H1 (cell line): ENCODE measurements around the gene AGBL4. TPM values are rescaled to one million over a fixed set of nuclear protein-coding genes. Genes with fewer than 3 reads are reported as not detected.

Source experiments
- CTCF ChIA-PET: fragments of 300-600 bp; sonication (Branson Sonifier 250); formaldehyde crosslinking; loops from one replicate; lab custom pipeline; 2021; ENCODE audit not compliant: partially characterized antibody; lab: Charles Lee
- POLR2A ChIA-PET: fragments of 300-600 bp; sonication (Branson Sonifier 250); formaldehyde crosslinking; loops from one replicate; lab custom pipeline; 2021; ENCODE audit warnings: inconsistent platforms; ENCODE audit not compliant: partially characterized antibody; lab: Charles Lee
- DNase-seq, 2 experiments: peaks; one replicate each; pipeline versions ENCODE4 v3.0.0 to v3.0.0-alpha.2; 2010 to 2022; ENCODE audit warnings: low spot score in 2 of 2, low read depth in 1 of 2, mixed read lengths in 1 of 2
- FAIRE-seq: peaks from 2 replicates; lab custom pipeline; 2011; peaks lifted over from hg19 to GRCh38; lab: Jason Lieb, UNC
- H2AFZ ChIP-seq: 2 replicates; pipeline ENCODE4 v1.8.1; 2012; ENCODE audit warnings: low read length, inconsistent platforms
- H2AK5ac ChIP-seq: 2 replicates; pipeline ENCODE4 v1.6.1; 2013; ENCODE audit warnings: low read depth, low read length
- H2BK120ac ChIP-seq: replicated peaks from 2 replicates; pipeline ENCODE3; 2013; ENCODE audit warnings: low read depth, low read length, inconsistent platforms
- H2BK12ac ChIP-seq: 2 replicates; pipeline ENCODE4 v1.6.1; 2013; ENCODE audit warnings: low read depth, low read length
- H2BK15ac ChIP-seq: 2 replicates; pipeline ENCODE4 v1.6.1; 2013; ENCODE audit warnings: low read length
- H2BK20ac ChIP-seq: 2 replicates; pipeline ENCODE4 v1.6.1; 2013; ENCODE audit warnings: low read length
- H2BK5ac ChIP-seq: 2 replicates; pipeline ENCODE4 v1.6.1; 2013; ENCODE audit warnings: low read depth, low read length
- H3K14ac ChIP-seq: 2 replicates; pipeline ENCODE4 v1.6.1; 2013; ENCODE audit warnings: inconsistent platforms; ENCODE audit not compliant: insufficient read length
- H3K18ac ChIP-seq: 2 replicates; pipeline ENCODE4 v1.6.1; 2013; ENCODE audit warnings: low read length; ENCODE audit errors: extremely low read depth
- H3K23ac ChIP-seq: 2 replicates; pipeline ENCODE4 v1.6.1; 2013; ENCODE audit warnings: inconsistent platforms; ENCODE audit not compliant: insufficient read length
- H3K23me2 ChIP-seq: 2 replicates; pipeline ENCODE4 v1.6.1; 2013; ENCODE audit warnings: low read depth, low read length
- H3K27ac ChIP-seq: 2 replicates; pipeline ENCODE4 v1.6.1; 2011; ENCODE audit warnings: low read depth, low read length, inconsistent platforms
- H3K27me3 ChIP-seq, 4 experiments: replicated peaks in 1 of 4; 1 replicate in 1 of 4; 2 replicates in 3 of 4; pipeline versions ENCODE4 v1.6.1 to v1.8.1; 2011 to 2013; ENCODE audit warnings: low read length in 3 of 4, mild to moderate bottlenecking in 3 of 4, inconsistent platforms in 2 of 4, mixed read lengths in 2 of 4, moderate library complexity in 1 of 4; ENCODE audit not compliant: control insufficient read depth in 3 of 4, insufficient read depth in 3 of 4; ENCODE audit errors: extremely low read depth in 1 of 4
- H3K36me3 ChIP-seq, 4 experiments: 2 replicates each; pipeline versions ENCODE4 v1.6.1 to v1.8.1; 2011 to 2013; ENCODE audit warnings: mild to moderate bottlenecking in 4 of 4, low read length in 3 of 4, moderate library complexity in 2 of 4, control low read depth in 1 of 4, inconsistent platforms in 1 of 4; ENCODE audit not compliant: insufficient read depth in 4 of 4, control insufficient read depth in 2 of 4
- H3K4ac ChIP-seq: replicated peaks from 2 replicates; pipeline ENCODE3; 2013; ENCODE audit warnings: low read length, low read depth, mixed read lengths, inconsistent platforms; ENCODE audit not compliant: insufficient read length
- H3K4me1 ChIP-seq, 4 experiments: replicated peaks in 1 of 4; 1 replicate in 1 of 4; 2 replicates in 3 of 4; pipeline versions ENCODE4 v1.6.1 to v1.8.1; 2011 to 2013; ENCODE audit warnings: low read length in 3 of 4, inconsistent platforms in 2 of 4, mixed read lengths in 1 of 4; ENCODE audit not compliant: insufficient read depth in 4 of 4, control insufficient read depth in 3 of 4
- H3K4me2 ChIP-seq, 2 experiments: 2 replicates each; pipeline versions ENCODE4 v1.6.1 to v1.8.1; 2011 to 2013; ENCODE audit warnings: low read depth in 2 of 2, low read length in 2 of 2, control low read depth in 1 of 2, inconsistent platforms in 1 of 2, mild to moderate bottlenecking in 1 of 2; ENCODE audit not compliant: insufficient read depth in 1 of 2
- H3K4me3 ChIP-seq, 4 experiments: fragments of 200-600, 300-600 bp in 1 of 4; sonication (generic), shearing (Covaris generic), sonication (Bioruptor Twin) in 1 of 4; 2 replicates each; pipeline versions ENCODE4 v1.5.1 to v1.8.1; 2011 to 2016; ENCODE audit warnings: low read length in 4 of 4, low read depth in 3 of 4, control low read depth in 2 of 4, inconsistent platforms in 2 of 4, mild to moderate bottlenecking in 2 of 4, mixed read lengths in 1 of 4, moderate library complexity in 1 of 4; ENCODE audit not compliant: insufficient read depth in 2 of 4; ENCODE audit errors: extremely low read depth in 1 of 4
- H3K56ac ChIP-seq: replicated peaks from 2 replicates; pipeline ENCODE3; 2013; ENCODE audit warnings: low read depth, mild to moderate bottlenecking, mixed read lengths, low read length, inconsistent platforms; ENCODE audit not compliant: insufficient read length
- H3K79me1 ChIP-seq: 2 replicates; pipeline ENCODE4 v1.6.1; 2013; ENCODE audit warnings: low read depth, low read length, control low read depth
- H3K79me2 ChIP-seq, 2 experiments: 2 replicates each; pipeline versions ENCODE4 v1.6.1 to v1.8.1; 2012 to 2013; ENCODE audit warnings: low read length in 2 of 2, mild to moderate bottlenecking in 2 of 2, inconsistent platforms in 1 of 2; ENCODE audit not compliant: insufficient read depth in 2 of 2, control insufficient read depth in 1 of 2
- H3K9ac ChIP-seq, 4 experiments: replicated peaks in 1 of 4; 1 replicate in 1 of 4; 2 replicates in 3 of 4; pipeline versions ENCODE4 v1.6.1 to v1.8.1; 2011 to 2013; ENCODE audit warnings: low read depth in 3 of 4, low read length in 3 of 4, control low read depth in 2 of 4, mild to moderate bottlenecking in 2 of 4, moderate library complexity in 2 of 4, inconsistent platforms in 1 of 4; ENCODE audit errors: extremely low read depth in 1 of 4
- H3K9me3 ChIP-seq, 2 experiments: 2 replicates each; pipeline versions ENCODE4 v1.6.1 to v1.8.1; 2012 to 2013; ENCODE audit warnings: mild to moderate bottlenecking in 2 of 2, moderate library complexity in 2 of 2, control low read depth in 1 of 2, inconsistent platforms in 1 of 2, low read depth in 1 of 2, low read length in 1 of 2, mixed read lengths in 1 of 2; ENCODE audit not compliant: insufficient read depth in 2 of 2
- H4K20me1 ChIP-seq, 2 experiments: replicated peaks in 1 of 2; 2 replicates each; pipeline versions ENCODE3 to v1.8.1; 2011 to 2013; ENCODE audit warnings: inconsistent platforms in 2 of 2, low read length in 2 of 2, mild to moderate bottlenecking in 1 of 2; ENCODE audit not compliant: insufficient read depth in 2 of 2, control insufficient read depth in 1 of 2
- H4K5ac ChIP-seq: 2 replicates; pipeline ENCODE4 v1.6.1; 2013; ENCODE audit warnings: low read length, low read depth, mixed read lengths, inconsistent platforms; ENCODE audit not compliant: insufficient read length
- H4K8ac ChIP-seq: 2 replicates; pipeline ENCODE4 v1.8.0; 2013; ENCODE audit warnings: mild to moderate bottlenecking, moderate library complexity, low read length, inconsistent platforms; ENCODE audit not compliant: insufficient read depth; ENCODE audit errors: extremely low read depth
- H4K91ac ChIP-seq: replicated peaks from 2 replicates; pipeline ENCODE3; 2013; ENCODE audit warnings: low read length, mixed read lengths, inconsistent platforms; ENCODE audit not compliant: insufficient read length
- BACH1 ChIP-seq: IDR thresholded peaks from 2 replicates; pipeline ENCODE4 v1.6.1; 2012; ENCODE audit warnings: low read length, improper control_type of control experiment
- BCL11A ChIP-seq, 2 experiments: IDR thresholded peaks; one replicate each; pipeline ENCODE4 v1.6.1; 2011; ENCODE audit warnings: low read depth in 2 of 2, low read length in 2 of 2, mild to moderate bottlenecking in 2 of 2
- CBX8 ChIP-seq: fragments of 300-800, 300-1000 bp; sonication (generic); IDR thresholded peaks from 2 replicates; pipeline ENCODE4 v1.7.1; 2016; ENCODE audit warnings: low read depth, low read length, borderline replicate concordance
- CTBP2 ChIP-seq: IDR thresholded peaks from 2 replicates; pipeline ENCODE4 v1.7.0; 2011; ENCODE audit warnings: borderline replicate concordance, mild to moderate bottlenecking, moderate library complexity, mixed read lengths, low read length; ENCODE audit not compliant: insufficient read depth, insufficient read length
- EP300 ChIP-seq, 2 experiments: IDR thresholded peaks; 1 replicate in 1 of 2; 2 replicates in 1 of 2; pipeline ENCODE4 v1.6.1; 2011 to 2012; ENCODE audit warnings: low read depth in 2 of 2, low read length in 2 of 2, mild to moderate bottlenecking in 2 of 2, borderline replicate concordance in 1 of 2, inconsistent platforms in 1 of 2, moderate library complexity in 1 of 2
- EZH2 ChIP-seq: fragments of 200-600 bp; sonication (generic); IDR thresholded peaks from 2 replicates; pipeline ENCODE4 v1.7.1; 2012; ENCODE audit warnings: low read depth, mild to moderate bottlenecking, moderate library complexity, low read length, inconsistent platforms; ENCODE audit not compliant: severe bottlenecking
- SIRT6 ChIP-seq: IDR thresholded peaks from one replicate; pipeline ENCODE4 v1.7.1; 2012; ENCODE audit warnings: low read length, inconsistent platforms
- SP1 ChIP-seq: IDR thresholded peaks from 2 replicates; pipeline ENCODE4 v1.6.1; 2011; ENCODE audit warnings: low read depth, low read length
- SRF ChIP-seq: IDR thresholded peaks from 2 replicates; pipeline ENCODE4 v1.6.1; 2011; ENCODE audit warnings: mild to moderate bottlenecking, low read depth, low read length, moderate library complexity
- ZNF274 ChIP-seq: IDR thresholded peaks from 2 replicates; pipeline ENCODE4 v1.7.0; 2012; ENCODE audit warnings: low read length, borderline replicate concordance; ENCODE audit errors: extremely low read depth
- WGBS, 2 experiments: shearing (Covaris generic) in 1 of 2; methylation state at CpG; one replicate each; pipeline versions ENCODE4 v1.1.6 to v1.1.7; 2013 to 2015; ENCODE audit warnings: low lambda C conversion rate in 2 of 2, mixed read lengths in 2 of 2, inconsistent platforms in 1 of 2, low coverage in 1 of 2, missing lambda C conversion rate in 1 of 2; ENCODE audit not compliant: insufficient replicate concordance in 2 of 2, insufficient coverage in 1 of 2, insufficient read length in 1 of 2; ENCODE audit errors: extremely low coverage in 1 of 2, missing lambda C conversion rate in 1 of 2; 5-methylcytosine and 5-hydroxymethylcytosine counted together
- polyA plus RNA-seq, 7 experiments: library from polyadenylated mRNA; depleted of rRNA in 3 of 7; stranded (reverse) in 5 of 7; unstranded in 2 of 7; fragments of >200 nt in 5 of 7; fragments of 200-250 nt in 2 of 7; gene quantifications; 1 replicate in 5 of 7; 2 replicates in 1 of 7; 4 replicates in 1 of 7; pipeline versions ENCODE4 v1.2.1 to v1.2.3, GENCODE V29; 2011 to 2013; ENCODE audit warnings: missing spikeins in 2 of 7, mixed read lengths in 2 of 7
- total RNA-seq: library from RNA; stranded (reverse); fragmentation: NEBNext Ultra II Directional; extraction: Animal tissue kit (Norgen Biotek cat#: 25700); gene quantifications from 2 replicates; pipeline ENCODE4 v1.2.1, GENCODE V29; 2021
- TF ChIP-seq, protein P1 (sequence below): IDR thresholded peaks from 2 replicates; pipeline ENCODE4 v1.6.1; 2011; ENCODE audit warnings: low read length, improper control_type of control experiment
- TF ChIP-seq, protein P2 (sequence below): IDR thresholded peaks from 2 replicates; pipeline ENCODE4 v1.6.1; 2012; ENCODE audit warnings: inconsistent platforms

AGBL4 gene
- total and polyA plus RNA-seq, 2 of the 8 experiments (the other 6 are each of a cell fraction or from before 2014, with no cell fraction given), result 0.41 to 0.45 TPM

- Histone ChIP-seq H2BK20ac (no peak overlapping the region), H2BK15ac (no peak overlapping the region), H2BK12ac (no peak overlapping the region), H3K4me2 (no peak overlapping the region), H3K27ac (no peak overlapping the region), H3K56ac (no peak overlapping the region), H3K4ac (no peak overlapping the region), H4K5ac (no peak overlapping the region), H3K18ac (no peak overlapping the region), H3K9ac (no peak overlapping the region), H2BK120ac (no peak overlapping the region), H3K27me3 (no peaks in the 10 kb centered on the region), H3K79me1 (no peaks in the 10 kb centered on the region), H3K23me2 (no peaks in the 10 kb centered on the region), H3K23ac (no peak overlapping the region), H3K4me3 (no peak overlapping the region), H3K9me3 (no peaks in the 10 kb centered on the region), H3K14ac (no peak overlapping the region), H2BK5ac (no peak overlapping the region), H3K79me2 (no peaks in the 10 kb centered on the region), H2AFZ (no peak overlapping the region), H4K8ac (no peak overlapping the region), H4K20me1 (no peaks in the 10 kb centered on the region), H2AK5ac (no peak overlapping the region), H3K36me3 (no peaks in the 10 kb centered on the region), H3K4me1 (no peaks in the 10 kb centered on the region; a peak in 1 of 7 replicates), H4K91ac (no peak overlapping the region)
- 80% methylated on average over 1 of the region's 1 CpG; no CpG with 5 or more reads in 1 of the 2 experiments for WGBS, 2 experiments
- POLR2A ChIA-PET, result no interaction called here
- CTCF ChIA-PET, result interaction anchor here (0.9 to 2.2 kb wide), 7 partner anchors 16 to 414 kb away, joined by 3 to 5 read pairs (median 3); no protein-coding TSS in a partner anchor
- no peak for DNase-seq
- FAIRE-seq, result no peak
- TF ChIP-seq EZH2 (no peak), BACH1 (no peak), ZNF274 (no peak), SP1 (no peak), CBX8 (no peak), SRF (no peak), EP300 (IDR thresholded peaks at IDR 0.05; ENCODE audit: borderline replicate concordance in 1 of 2, low read depth in 2 of 2, low read length in 2 of 2) (no peak), CTBP2 (no peak), BCL11A (IDR thresholded peaks at IDR 0.05; ENCODE audit: low read depth in 2 of 2, low read length in 2 of 2) (no peak), SIRT6 (no peak)
- TF ChIP-seq, protein P1, sequence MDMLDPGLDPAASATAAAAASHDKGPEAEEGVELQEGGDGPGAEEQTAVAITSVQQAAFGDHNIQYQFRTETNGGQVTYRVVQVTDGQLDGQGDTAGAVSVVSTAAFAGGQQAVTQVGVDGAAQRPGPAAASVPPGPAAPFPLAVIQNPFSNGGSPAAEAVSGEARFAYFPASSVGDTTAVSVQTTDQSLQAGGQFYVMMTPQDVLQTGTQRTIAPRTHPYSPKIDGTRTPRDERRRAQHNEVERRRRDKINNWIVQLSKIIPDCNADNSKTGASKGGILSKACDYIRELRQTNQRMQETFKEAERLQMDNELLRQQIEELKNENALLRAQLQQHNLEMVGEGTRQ, result no peak
- TF ChIP-seq, protein P2, sequence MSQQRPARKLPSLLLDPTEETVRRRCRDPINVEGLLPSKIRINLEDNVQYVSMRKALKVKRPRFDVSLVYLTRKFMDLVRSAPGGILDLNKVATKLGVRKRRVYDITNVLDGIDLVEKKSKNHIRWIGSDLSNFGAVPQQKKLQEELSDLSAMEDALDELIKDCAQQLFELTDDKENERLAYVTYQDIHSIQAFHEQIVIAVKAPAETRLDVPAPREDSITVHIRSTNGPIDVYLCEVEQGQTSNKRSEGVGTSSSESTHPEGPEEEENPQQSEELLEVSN, result no peak
These were observed 1498.8 kb downstream of the AGBL4 start for GRCh38 chr1:48524892-48525467.
